Stimulated activated CD8-positive, alpha-beta memory T cell treated with anti-CD3 and anti-CD28 coated beads, Interleukin-2, amount 100 ng/mL, for 48 hours (primary cell): Measurements from ENCODE around the gene CHN2.

Source experiments
- DNase-seq, 2 donors: peaks; one replicate each; pipeline ENCODE4 v3.0.0-alpha.2; 2020; ENCODE audit warnings: low read depth in 2 of 2

CHN2 gene

GRCh38 chr7:29309041-29309854 lies 114.7 kb downstream of the CHN2 start:
- no peak for DNase-seq

- DNase-seq: no peak
Measured at GRCh38 chr7:29310625-29311024, 116.0 kb downstream of the CHN2 start.

GRCh38 chr7:29311314-29311713 lies 116.7 kb downstream of the CHN2 start:
- no peak for DNase-seq

- DNase-seq: no peak
Measured at GRCh38 chr7:29314148-29314547, 119.6 kb downstream of the CHN2 start.

- no peak for DNase-seq
Measured at GRCh38 chr7:29315122-29315891, 120.7 kb downstream of the CHN2 start.

GRCh38 chr7:29315892-29316270 lies 121.3 kb downstream of the CHN2 start:
- no peak for DNase-seq

- no peak for DNase-seq
Measured at GRCh38 chr7:29316926-29317325, 122.4 kb downstream of the CHN2 start.

- no peak for DNase-seq
Measured at GRCh38 chr7:29318853-29319718, 124.5 kb downstream of the CHN2 start.

- no peak for DNase-seq
Measured at GRCh38 chr7:29319719-29320521, 125.3 kb downstream of the CHN2 start.

GRCh38 chr7:29320577-29320976 lies 126.0 kb downstream of the CHN2 start:
- no peak for DNase-seq

GRCh38 chr7:29322023-29322712 lies 127.6 kb downstream of the CHN2 start:
- DNase-seq: no peak

GRCh38 chr7:29325476-29325875 lies 130.9 kb downstream of the CHN2 start:
- DNase-seq: no peak

- DNase-seq: no peak
Measured at GRCh38 chr7:29326864-29327263, 132.3 kb downstream of the CHN2 start.

- no peak for DNase-seq
Measured at GRCh38 chr7:29327455-29327854, 132.9 kb downstream of the CHN2 start.

- no peak for DNase-seq
Measured at GRCh38 chr7:29328045-29328444, 133.5 kb downstream of the CHN2 start.

- no peak for DNase-seq
Measured at GRCh38 chr7:29328811-29329210, 134.2 kb downstream of the CHN2 start.

- DNase-seq: no peak
Measured at GRCh38 chr7:29329686-29330085, 135.1 kb downstream of the CHN2 start.

GRCh38 chr7:29330136-29330535 lies 135.6 kb downstream of the CHN2 start:
- no peak for DNase-seq

GRCh38 chr7:29331163-29331562 lies 136.6 kb downstream of the CHN2 start:
- no peak for DNase-seq

GRCh38 chr7:29332042-29332811 lies 137.7 kb downstream of the CHN2 start:
- DNase-seq: no peak
